ENCODE results near the gene SLC25A21.
"Not testable (repeated sequence)": the region's sequence is repeated elsewhere in the genome, so short reads cannot be mapped to it uniquely, and the experiment has no call there.

The SLC25A21 gene

GRCh38 chr14:36741858-36742257, 430.5 kb downstream of the SLC25A21 start:
- DNase-seq (ENCODE audit: insufficient read length, low spot score) (no peak), FAIRE-seq (no peak)

- FAIRE-seq (no peak), DNase-seq (ENCODE audit: insufficient read length, low spot score) (no peak)
Observed at GRCh38 chr14:36738269-36738668, 434.1 kb downstream of the SLC25A21 start.

GRCh38 chr14:36726128-36726527, 446.3 kb downstream of the SLC25A21 start:
- no peak for FAIRE-seq
- DNase-seq (ENCODE audit: insufficient read length, low spot score) = no peak

GRCh38 chr14:36724162-36724561, 448.2 kb downstream of the SLC25A21 start:
- no peak for FAIRE-seq
- no peak for DNase-seq (ENCODE audit: insufficient read length, low spot score)

GRCh38 chr14:36723530-36723929, 448.9 kb downstream of the SLC25A21 start:
- FAIRE-seq (no peak), DNase-seq (ENCODE audit: insufficient read length, low spot score) (no peak)

- FAIRE-seq (no peak), DNase-seq (ENCODE audit: insufficient read length, low spot score) (no peak)
Observed at GRCh38 chr14:36721877-36722276, 450.5 kb downstream of the SLC25A21 start.

- no peak for DNase-seq (ENCODE audit: insufficient read length, low spot score)
Observed at GRCh38 chr14:36720657-36721056, 451.7 kb downstream of the SLC25A21 start.

GRCh38 chr14:36719823-36720222, 452.6 kb downstream of the SLC25A21 start:
- DNase-seq (ENCODE audit: insufficient read length, low spot score) (no peak), FAIRE-seq (no peak)

More at GRCh38 chr14:36720657-36721056, 451.7 kb downstream of the SLC25A21 start:
- FAIRE-seq = no peak

GRCh38 chr14:36718216-36718615, 454.2 kb downstream of the SLC25A21 start:
- FAIRE-seq (no peak), DNase-seq (ENCODE audit: insufficient read length, low spot score) (no peak)

GRCh38 chr14:36717363-36717762, 455.0 kb downstream of the SLC25A21 start:
- no peak for FAIRE-seq
- DNase-seq (ENCODE audit: insufficient read length, low spot score) = no peak

GRCh38 chr14:36716614-36717184, 455.7 kb downstream of the SLC25A21 start:
- no peak for FAIRE-seq
- DNase-seq (ENCODE audit: insufficient read length, low spot score) = no peak

GRCh38 chr14:36713960-36714703, 458.3 kb downstream of the SLC25A21 start:
- DNase-seq (ENCODE audit: insufficient read length, low spot score) (no peak), FAIRE-seq (no peak)

GRCh38 chr14:36707570-36707969, 464.8 kb downstream of the SLC25A21 start:
- FAIRE-seq = no peak
- DNase-seq (ENCODE audit: insufficient read length, low spot score) = no peak

GRCh38 chr14:36702474-36702873, 469.9 kb downstream of the SLC25A21 start:
- no peak for FAIRE-seq
- DNase-seq (ENCODE audit: insufficient read length, low spot score) = no peak

GRCh38 chr14:36701132-36701531, 471.3 kb downstream of the SLC25A21 start:
- no peak for DNase-seq (ENCODE audit: insufficient read length, low spot score)
- FAIRE-seq = no peak

GRCh38 chr14:36700651-36701050, 471.8 kb downstream of the SLC25A21 start:
- DNase-seq (ENCODE audit: insufficient read length, low spot score) = no peak
- no peak for FAIRE-seq

GRCh38 chr14:36699420-36699819, 473.0 kb downstream of the SLC25A21 start:
- not testable (repeated sequence) for DNase-seq (ENCODE audit: insufficient read length, low spot score); FAIRE-seq

GRCh38 chr14:36690311-36691040, 481.9 kb downstream of the SLC25A21 start:
- FAIRE-seq (no peak), DNase-seq (ENCODE audit: insufficient read length, low spot score) (peak; percentile 22)

GRCh38 chr14:36684946-36685345, 487.5 kb downstream of the SLC25A21 start:
- no peak for DNase-seq (ENCODE audit: insufficient read length, low spot score)
- FAIRE-seq = no peak

GRCh38 chr14:36683083-36683724, 489.2 kb downstream of the SLC25A21 start:
- DNase-seq (ENCODE audit: insufficient read length, low spot score) (no peak), FAIRE-seq (no peak)

- no peak for DNase-seq (ENCODE audit: insufficient read length, low spot score)
- no peak for FAIRE-seq
Observed at GRCh38 chr14:36682338-36682737, 490.1 kb downstream of the SLC25A21 start.
